ENCODE results near the gene PROCR.
A peak's percentile ranks its signal among the peaks of the same experiment; 100 is the strongest.
"Not testable (repeated sequence)": the region's sequence is repeated elsewhere in the genome, so short reads cannot be mapped to it uniquely, and the experiment has no call there.

Gene PROCR

GRCh38 chr20:35199740-35200139, 27.9 kb downstream of the PROCR start:
- Mint-ChIP-seq H3K27ac (no peak overlapping the region), H3K4me3 (no peak overlapping the region), H3K4me1 (ENCODE audit: low read depth) (no peaks in the 10 kb centered on the region), H3K36me3 (ENCODE audit: low read depth) (peaks cover 19% of the 10 kb centered on the region), H3K27me3 (no peaks in the 10 kb centered on the region), H3K9me3 (peaks cover 23% of the 10 kb centered on the region)
- DNase-seq: no peak

- peaks cover 17% of the 10 kb centered on the region for H3K36me3 Mint-ChIP-seq (ENCODE audit: low read depth)
- H3K4me3 Mint-ChIP-seq: no peak overlapping the region
- H3K4me1 Mint-ChIP-seq (ENCODE audit: low read depth): no peaks in the 10 kb centered on the region
- no peaks in the 10 kb centered on the region for H3K27me3 Mint-ChIP-seq
- no peak for DNase-seq
- H3K9me3 Mint-ChIP-seq: peaks cover 21% of the 10 kb centered on the region
- H3K27ac Mint-ChIP-seq: no peak overlapping the region
These were observed 28.4 kb downstream of the PROCR start for GRCh38 chr20:35200267-35200666.

GRCh38 chr20:35201467-35201866, 29.6 kb downstream of the PROCR start:
- not testable (repeated sequence) for H3K27me3 Mint-ChIP-seq; DNase-seq; H3K4me3 Mint-ChIP-seq; H3K4me1 Mint-ChIP-seq (ENCODE audit: low read depth); H3K27ac Mint-ChIP-seq
- H3K9me3 Mint-ChIP-seq: peaks cover 18% of the 10 kb centered on the region
- H3K36me3 Mint-ChIP-seq (ENCODE audit: low read depth): peaks cover 13% of the 10 kb centered on the region

GRCh38 chr20:35206802-35207201, 34.9 kb downstream of the PROCR start:
- Mint-ChIP-seq H3K36me3 (ENCODE audit: low read depth) (no peaks in the 10 kb centered on the region), H3K4me3 (no peak overlapping the region), H3K27me3 (no peaks in the 10 kb centered on the region), H3K9me3 (no peaks in the 10 kb centered on the region), H3K4me1 (ENCODE audit: low read depth) (no peaks in the 10 kb centered on the region), H3K27ac (no peak overlapping the region)
- no peak for DNase-seq

GRCh38 chr20:35207950-35208611, 36.2 kb downstream of the PROCR start:
- Mint-ChIP-seq H3K27me3 (no peaks in the 10 kb centered on the region), H3K36me3 (ENCODE audit: low read depth) (no peaks in the 10 kb centered on the region)
- peak; percentile 71 for DNase-seq

GRCh38 chr20:35215066-35215956, 43.4 kb downstream of the PROCR start:
- Mint-ChIP-seq H3K27ac (no peak overlapping the region), H3K4me1 (ENCODE audit: low read depth) (no peaks in the 10 kb centered on the region), H3K27me3 (no peaks in the 10 kb centered on the region), H3K36me3 (ENCODE audit: low read depth) (peaks cover 1% of the 10 kb centered on the region), H3K4me3 (no peak overlapping the region), H3K9me3 (no peaks in the 10 kb centered on the region)
- no peak for DNase-seq

More at GRCh38 chr20:35207950-35208611, 36.2 kb downstream of the PROCR start:
- Mint-ChIP-seq H3K27ac (no peak overlapping the region), H3K4me3 (no peak overlapping the region), H3K4me1 (ENCODE audit: low read depth) (no peaks in the 10 kb centered on the region), H3K9me3 (no peaks in the 10 kb centered on the region)

- Mint-ChIP-seq H3K27me3 (no peaks in the 10 kb centered on the region), H3K4me1 (ENCODE audit: low read depth) (no peaks in the 10 kb centered on the region), H3K36me3 (ENCODE audit: low read depth) (peaks cover 1% of the 10 kb centered on the region), H3K9me3 (no peaks in the 10 kb centered on the region), H3K27ac (no peak overlapping the region), H3K4me3 (no peak overlapping the region)
- DNase-seq: no peak
These were observed 44.7 kb downstream of the PROCR start for GRCh38 chr20:35216541-35216940.

GRCh38 chr20:35223941-35224340, 52.1 kb downstream of the PROCR start:
- Mint-ChIP-seq H3K36me3 (ENCODE audit: low read depth) (no peaks in the 10 kb centered on the region), H3K4me3 (no peak overlapping the region), H3K9me3 (no peaks in the 10 kb centered on the region), H3K4me1 (ENCODE audit: low read depth) (peaks cover 4% of the 10 kb centered on the region), H3K27me3 (peaks cover 31% of the 10 kb centered on the region), H3K27ac (no peak overlapping the region)
- DNase-seq: no peak

GRCh38 chr20:35224536-35224935, 52.7 kb downstream of the PROCR start:
- no peak for DNase-seq
- H3K36me3 Mint-ChIP-seq (ENCODE audit: low read depth): no peaks in the 10 kb centered on the region
- no peak overlapping the region for H3K4me3 Mint-ChIP-seq
- H3K27ac Mint-ChIP-seq: no peak overlapping the region
- H3K9me3 Mint-ChIP-seq: no peaks in the 10 kb centered on the region
- H3K4me1 Mint-ChIP-seq (ENCODE audit: low read depth): peaks cover 4% of the 10 kb centered on the region
- H3K27me3 Mint-ChIP-seq: peaks cover 37% of the 10 kb centered on the region

- DNase-seq: no peak
- Mint-ChIP-seq H3K4me1 (ENCODE audit: low read depth) (peaks cover 4% of the 10 kb centered on the region), H3K36me3 (ENCODE audit: low read depth) (no peaks in the 10 kb centered on the region), H3K27me3 (peaks cover 40% of the 10 kb centered on the region), H3K9me3 (no peaks in the 10 kb centered on the region), H3K27ac (no peak overlapping the region), H3K4me3 (peak overlapping the region; percentile 64)
These were observed 53.6 kb downstream of the PROCR start for GRCh38 chr20:35225319-35226125.

GRCh38 chr20:35226126-35226883, 54.4 kb downstream of the PROCR start, which contains the start of gene MMP24:
TSS of gene MMP24 (plus strand) at chr20:35226690. CDS start at chr20:35226739, 49 bp downstream.
- Mint-ChIP-seq H3K9me3 (no peaks in the 10 kb centered on the region), H3K4me1 (ENCODE audit: low read depth) (peaks cover 4% of the 10 kb centered on the region), H3K27me3 (peaks cover 40% of the 10 kb centered on the region), H3K27ac (no peak within 1 kb of the TSS), H3K4me3 (peak within 1 kb of the TSS; percentile 65), H3K36me3 (ENCODE audit: low read depth) (peaks cover 5% of the 10 kb centered on the region)
- DNase-seq: no peak

All from activated T-cell treated with anti-CD3 and anti-CD28 coated beads, Interleukin-2, amount 50 U/mL, for 24 hours (primary cell).